Measurements from ENCODE around the gene RASAL1.

GRCh38 chr12:113061061-113061694 lies 74.4 kb downstream of the RASAL1 start:
- TF ChIP-seq, protein P1, sequence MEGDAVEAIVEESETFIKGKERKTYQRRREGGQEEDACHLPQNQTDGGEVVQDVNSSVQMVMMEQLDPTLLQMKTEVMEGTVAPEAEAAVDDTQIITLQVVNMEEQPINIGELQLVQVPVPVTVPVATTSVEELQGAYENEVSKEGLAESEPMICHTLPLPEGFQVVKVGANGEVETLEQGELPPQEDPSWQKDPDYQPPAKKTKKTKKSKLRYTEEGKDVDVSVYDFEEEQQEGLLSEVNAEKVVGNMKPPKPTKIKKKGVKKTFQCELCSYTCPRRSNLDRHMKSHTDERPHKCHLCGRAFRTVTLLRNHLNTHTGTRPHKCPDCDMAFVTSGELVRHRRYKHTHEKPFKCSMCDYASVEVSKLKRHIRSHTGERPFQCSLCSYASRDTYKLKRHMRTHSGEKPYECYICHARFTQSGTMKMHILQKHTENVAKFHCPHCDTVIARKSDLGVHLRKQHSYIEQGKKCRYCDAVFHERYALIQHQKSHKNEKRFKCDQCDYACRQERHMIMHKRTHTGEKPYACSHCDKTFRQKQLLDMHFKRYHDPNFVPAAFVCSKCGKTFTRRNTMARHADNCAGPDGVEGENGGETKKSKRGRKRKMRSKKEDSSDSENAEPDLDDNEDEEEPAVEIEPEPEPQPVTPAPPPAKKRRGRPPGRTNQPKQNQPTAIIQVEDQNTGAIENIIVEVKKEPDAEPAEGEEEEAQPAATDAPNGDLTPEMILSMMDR (IDR thresholded peaks at IDR 0.05) = no peak
- TF ChIP-seq POLR2AphosphoS5 (IDR thresholded peaks at IDR 0.05; ENCODE audit: insufficient read depth in 1 of 2, low read depth in 1 of 2) = no peak
